IMR-90 (cell line): ENCODE data around the gene POMT2. TPM values are rescaled to one million over a fixed set of nuclear protein-coding genes. Genes with fewer than 3 reads are reported as not detected.

Source experiments
- ATAC-seq: fragments of 200-7000 bp; cut with Tn5 transposase; 2 replicates; pipeline ENCODE4 v1.9.1; 2020; ENCODE audit warnings: low read depth, mild to moderate bottlenecking, moderate library complexity
- BruUV-seq: library from RNA; stranded (reverse); fragments of 400-500 nt; replicated peaks from 2 replicates; lab custom pipeline; 2021; lab: Mats Ljungman, UMichigan
- CTCF ChIA-PET: fragments of 300-600 bp; formaldehyde crosslinking; extraction: SDS; loops from one replicate; lab custom pipeline; 2021; ENCODE audit warnings: antibody characterized with exemption; lab: Yijun Ruan, JAX
- POLR2A ChIA-PET: fragments of 300-600 bp; sonication (Branson Sonifier 250); formaldehyde crosslinking; loops from one replicate; lab custom pipeline; 2022; ENCODE audit warnings: antibody characterized with exemption; ENCODE audit not compliant: unreplicated experiment; lab: Charles Lee
- DNase-seq: peaks from one replicate; pipeline ENCODE4 v3.0.0; 2013
- H2AFZ ChIP-seq: replicated peaks from 2 replicates; pipeline ENCODE3; 2013; ENCODE audit warnings: low read length, mild to moderate bottlenecking; ENCODE audit not compliant: poor library complexity
- H2AK5ac ChIP-seq: 2 replicates; pipeline ENCODE4 v1.6.1; 2013; ENCODE audit warnings: low read depth, low read length, inconsistent platforms
- H2AK9ac ChIP-seq: replicated peaks from 2 replicates; pipeline ENCODE3; 2013; ENCODE audit warnings: mild to moderate bottlenecking, low read depth, low read length, moderate library complexity; ENCODE audit not compliant: poor library complexity
- H2BK120ac ChIP-seq: 2 replicates; pipeline ENCODE4 v1.6.1; 2013; ENCODE audit warnings: low read depth, low read length, inconsistent platforms
- H2BK15ac ChIP-seq: 3 replicates; pipeline ENCODE4 v1.6.1; 2013; ENCODE audit warnings: low read depth, low read length, inconsistent platforms
- H2BK20ac ChIP-seq: 2 replicates; pipeline ENCODE4 v1.6.1; 2013; ENCODE audit warnings: low read depth, mild to moderate bottlenecking, inconsistent platforms, low read length, moderate library complexity
- H2BK5ac ChIP-seq: 2 replicates; pipeline ENCODE4 v1.6.1; 2013; ENCODE audit warnings: mild to moderate bottlenecking, low read depth, low read length, inconsistent platforms; ENCODE audit not compliant: poor library complexity, severe bottlenecking
- H3K14ac ChIP-seq: replicated peaks from 2 replicates; pipeline ENCODE4 v1.6.1; 2013; ENCODE audit warnings: low read depth, low read length, inconsistent platforms
- H3K18ac ChIP-seq: 2 replicates; pipeline ENCODE4 v1.6.1; 2013; ENCODE audit warnings: low read depth, low read length, control low read depth
- H3K23ac ChIP-seq: 2 replicates; pipeline ENCODE4 v1.6.1; 2013; ENCODE audit warnings: low read depth, low read length, inconsistent platforms
- H3K27ac ChIP-seq: 2 replicates; pipeline ENCODE4 v1.5.1; 2013; ENCODE audit warnings: mild to moderate bottlenecking, control low read depth, low read length; ENCODE audit not compliant: insufficient read depth
- H3K27me3 ChIP-seq: 2 replicates; pipeline ENCODE4 v1.6.1; 2013; ENCODE audit warnings: low read length; ENCODE audit not compliant: control insufficient read depth, insufficient read depth
- H3K36me3 ChIP-seq: 2 replicates; pipeline ENCODE4 v1.6.1; 2013; ENCODE audit warnings: low read length, mixed read lengths; ENCODE audit not compliant: control insufficient read depth, insufficient read depth
- H3K4ac ChIP-seq: 2 replicates; pipeline ENCODE4 v1.6.1; 2013; ENCODE audit warnings: low read depth, low read length, inconsistent platforms
- H3K4me1 ChIP-seq: 2 replicates; pipeline ENCODE4 v1.6.1; 2013; ENCODE audit warnings: low read length, mixed read lengths; ENCODE audit not compliant: control insufficient read depth, insufficient read depth
- H3K4me2 ChIP-seq: 2 replicates; pipeline ENCODE4 v1.6.1; 2013; ENCODE audit warnings: low read depth, mild to moderate bottlenecking, control low read depth, low read length, moderate library complexity
- H3K4me3 ChIP-seq: 2 replicates; pipeline ENCODE4 v1.5.1; 2013; ENCODE audit warnings: low read depth, mild to moderate bottlenecking, control low read depth, low read length, moderate library complexity; ENCODE audit not compliant: insufficient read depth
- H3K56ac ChIP-seq: 2 replicates; pipeline ENCODE4 v1.6.1; 2013; ENCODE audit warnings: low read length, inconsistent platforms; ENCODE audit not compliant: insufficient read depth; ENCODE audit errors: extremely low read depth
- H3K79me1 ChIP-seq, 2 experiments: 2 replicates each; pipeline ENCODE4 v1.6.1; 2013; ENCODE audit warnings: low read length in 2 of 2, inconsistent platforms in 1 of 2, low read depth in 1 of 2
- H3K9ac ChIP-seq: 2 replicates; pipeline ENCODE4 v1.6.1; 2013; ENCODE audit warnings: low read depth, low read length, control low read depth
- H3K9me1 ChIP-seq: 2 replicates; pipeline ENCODE4 v1.6.1; 2013; ENCODE audit warnings: low read length, inconsistent platforms; ENCODE audit not compliant: insufficient read depth
- H3K9me3 ChIP-seq: 2 replicates; pipeline ENCODE4 v1.6.1; 2013; ENCODE audit warnings: low read length; ENCODE audit not compliant: control insufficient read depth, insufficient read depth
- H4K20me1 ChIP-seq: 2 replicates; pipeline ENCODE4 v1.6.1; 2013; ENCODE audit warnings: low read length, inconsistent platforms; ENCODE audit not compliant: insufficient read depth
- H4K5ac ChIP-seq: 2 replicates; pipeline ENCODE4 v1.6.1; 2013; ENCODE audit warnings: mild to moderate bottlenecking, low read depth, low read length, control low read depth
- H4K8ac ChIP-seq, 2 experiments: 2 replicates each; pipeline ENCODE4 v1.6.1; 2013; ENCODE audit warnings: low read depth in 2 of 2, low read length in 2 of 2, control low read depth in 1 of 2, inconsistent platforms in 1 of 2
- H4K91ac ChIP-seq: 2 replicates; pipeline ENCODE4 v1.6.1; 2013; ENCODE audit warnings: low read depth, low read length, inconsistent platforms; ENCODE audit not compliant: insufficient read depth
- BHLHE40 ChIP-seq: fragments of 150-350 bp; IDR thresholded peaks from 2 replicates; pipeline ENCODE4 v1.6.1; 2016; ENCODE audit warnings: mild to moderate bottlenecking, low read depth, low read length
- CEBPB ChIP-seq: IDR thresholded peaks from 2 replicates; pipeline ENCODE4 v1.6.1; 2012; ENCODE audit warnings: low read depth, low read length, improper control_type of control experiment
- CHD1 ChIP-seq: IDR thresholded peaks from 2 replicates; pipeline ENCODE4 v1.6.1; 2012; ENCODE audit warnings: low read depth, low read length, improper control_type of control experiment
- CTCF ChIP-seq: conservative IDR thresholded peaks from 2 replicates; pipeline ENCODE4 v1.5.1; 2012; ENCODE audit warnings: mild to moderate bottlenecking, low read depth, low read length, improper control_type of control experiment
- ELK1 ChIP-seq: fragments of 150-350 bp; IDR thresholded peaks from 2 replicates; pipeline ENCODE4 v1.6.1; 2016; ENCODE audit warnings: low read depth, mild to moderate bottlenecking, low read length, moderate library complexity, borderline replicate concordance
- FOS ChIP-seq: fragments of 150-350 bp; IDR thresholded peaks from 2 replicates; pipeline ENCODE4 v1.6.1; 2016; ENCODE audit warnings: low read depth, low read length
- MAFK ChIP-seq: IDR thresholded peaks from 2 replicates; pipeline ENCODE4 v1.6.1; 2012; ENCODE audit warnings: low read depth, low read length, improper control_type of control experiment
- MAZ ChIP-seq: IDR thresholded peaks from 2 replicates; pipeline ENCODE4 v1.6.1; 2012; ENCODE audit warnings: low read depth, mild to moderate bottlenecking, low read length, improper control_type of control experiment, moderate library complexity, borderline replicate concordance
- MXI1 ChIP-seq: IDR thresholded peaks from 2 replicates; pipeline ENCODE4 v1.6.1; 2012; ENCODE audit warnings: low read depth, mild to moderate bottlenecking, low read length, moderate library complexity, borderline replicate concordance
- NFE2L2 ChIP-seq: fragments of 150-350 bp; IDR thresholded peaks from 2 replicates; pipeline ENCODE4 v1.6.1; 2016; ENCODE audit warnings: low read depth, mild to moderate bottlenecking, low read length
- POLR2A ChIP-seq: IDR thresholded peaks from 2 replicates; pipeline ENCODE4 v1.6.1; 2012; ENCODE audit warnings: mild to moderate bottlenecking, low read depth, low read length
- RAD21 ChIP-seq: IDR thresholded peaks from 2 replicates; pipeline ENCODE4 v1.6.1; 2012; ENCODE audit warnings: low read length, improper control_type of control experiment
- RCOR1 ChIP-seq: IDR thresholded peaks from 2 replicates; pipeline ENCODE4 v1.6.1; 2012; ENCODE audit warnings: mild to moderate bottlenecking, low read length, improper control_type of control experiment; ENCODE audit not compliant: insufficient replicate concordance
- RFX5 ChIP-seq: IDR thresholded peaks from 2 replicates; pipeline ENCODE4 v1.8.0; 2012; ENCODE audit warnings: low read depth, mild to moderate bottlenecking, low read length, moderate library complexity
- SMC3 ChIP-seq: fragments of 150-350 bp; IDR thresholded peaks from 2 replicates; pipeline ENCODE4 v1.6.1; 2016; ENCODE audit warnings: low read depth, mild to moderate bottlenecking, antibody characterized with exemption, low read length, moderate library complexity
- USF2 ChIP-seq: fragments of 150-350 bp; IDR thresholded peaks from 2 replicates; pipeline ENCODE4 v1.6.1; 2017; ENCODE audit warnings: mild to moderate bottlenecking, antibody characterized with exemption, low read length, low read depth
- WGBS, 2 experiments: methylation state at CpG; one replicate each; pipeline versions ENCODE4 v1.1.5 to v1.1.7; 2013; ENCODE audit warnings: missing lambda C conversion rate in 2 of 2; ENCODE audit not compliant: insufficient read length in 1 of 2; ENCODE audit errors: extremely low coverage in 2 of 2; 5-methylcytosine and 5-hydroxymethylcytosine counted together
- dilution Hi-C: fragments of 300-500 bp; cut with HindIII; formaldehyde crosslinking; loops from one replicate; pipeline ENCODE4 v1.14.3; 2018; ENCODE audit warnings: low sequenced_read_pairs; ENCODE audit not compliant: unreplicated experiment
- in situ Hi-C: fragments of 300-500 bp; cut with MboI; formaldehyde crosslinking; loops from 3 replicates; pipeline ENCODE4 v1.14.3; 2019; ENCODE audit warnings: low sequenced_read_pairs, inconsistent platforms, mixed read lengths
- intact Hi-C: fragments of 100-400 bp; cut with micrococcal nuclease; formaldehyde crosslinking; loops from 2 replicates; pipeline ENCODE4 v1.10.0; 2022
- polyA plus RNA-seq, 3 experiments: library from polyadenylated mRNA; depleted of rRNA; stranded (reverse); fragments of >200 nt; gene quantifications; 2 replicates each; pipeline ENCODE4 v1.2.3, GENCODE V29; 2012; ENCODE audit warnings: low replicate concordance in 1 of 3
- total RNA-seq: library from RNA; depleted of rRNA; stranded (reverse); fragments of >200 nt; gene quantifications from 2 replicates; pipeline ENCODE4 v1.2.3, GENCODE V29; 2012

POMT2 gene
- total and polyA plus RNA-seq, 2 of the 4 experiments (the other 2 are of a cell fraction), result 6.5 to 13.0 TPM

- H3K4ac ChIP-seq, result no peak overlapping the region
- in situ Hi-C loops (no loop called here), dilution Hi-C loops (no loop called here), intact Hi-C loops (no loop called here)
- H2AFZ ChIP-seq, result no peak overlapping the region
- BruUV-seq, result no TSS peak
- H3K4me1 ChIP-seq, result no peaks in the 10 kb centered on the region
- DNase-seq, result no peak
- ChIA-PET CTCF (no interaction called here), POLR2A (no interaction called here)
- H3K79me1 ChIP-seq, result no peaks in the 10 kb centered on the region
- no peak overlapping the region for H3K56ac ChIP-seq
- H2BK15ac ChIP-seq, result no peak overlapping the region
- TF ChIP-seq CEBPB (no peak), POLR2A (no peak), USF2 (no peak), ELK1 (no peak), MXI1 (no peak), MAFK (no peak), BHLHE40 (no peak), SMC3 (no peak), CTCF (no peak), RFX5 (no peak), MAZ (no peak), CHD1 (no peak), FOS (no peak), RAD21 (no peak), RCOR1 (no peak), NFE2L2 (no peak)
- no peaks in the 10 kb centered on the region for H3K36me3 ChIP-seq
- H3K18ac ChIP-seq, result no peak overlapping the region
- H3K27me3 ChIP-seq, result peaks cover 49% of the 10 kb centered on the region
- H3K9ac ChIP-seq, result no peak overlapping the region
- H2AK9ac ChIP-seq, result no peak overlapping the region
- peaks cover 5% of the 10 kb centered on the region for H3K9me3 ChIP-seq
- no peak overlapping the region for H2BK120ac ChIP-seq
- no peak overlapping the region for H4K91ac ChIP-seq
- no peak overlapping the region for H4K5ac ChIP-seq
- ATAC-seq, result no peak
- H3K9me1 ChIP-seq, result 0 out of 2 replicates have a peak, but pooled peaks cover 3% of the 10 kb centered on the region
- no peak overlapping the region for H2BK5ac ChIP-seq
- no peak overlapping the region for H3K14ac ChIP-seq
- H2AK5ac ChIP-seq, result no peak overlapping the region
- H3K4me2 ChIP-seq, result no peak overlapping the region
- no peak overlapping the region for H3K27ac ChIP-seq
- no peak overlapping the region for H3K23ac ChIP-seq
- WGBS, 2 experiments, result no CpG with 5 or more reads among the region's 16 CpGs
- no peaks in the 10 kb centered on the region; the same call in 1 of the 2 replicates for H4K20me1 ChIP-seq
- no peak overlapping the region for H4K8ac ChIP-seq
- no peak overlapping the region for H2BK20ac ChIP-seq
- H3K4me3 ChIP-seq, result no peak overlapping the region
These were observed 54.9 kb downstream of the POMT2 start for GRCh38 chr14:77265561-77266335.
